Gastroesophageal sphincter (tissue), 4 donors: Measurements from ENCODE around the gene MAP2K6. TPM values are rescaled to one million over a fixed set of nuclear protein-coding genes. Genes with fewer than 3 reads are reported as not detected.

Source experiments
- ATAC-seq: fragments of 150-250 bp; one replicate; pipeline ENCODE4 v1.9.1; 2016; ENCODE audit warnings: mild to moderate bottlenecking, moderate library complexity
- H3K27ac ChIP-seq, 4 donors: fragments of 200-600 bp; sonication (generic) in 3 of 4; 1 replicate in 3 of 4; 2 replicates in 1 of 4; pipeline ENCODE4 v1.5.1; 2016 to 2019
- H3K27me3 ChIP-seq: fragments of 200-600 bp; sonication (generic); one replicate; pipeline ENCODE4 v1.5.1; 2019
- H3K36me3 ChIP-seq, 2 donors: fragments of 200-600 bp; sonication (generic); one replicate each; pipeline ENCODE4 v1.5.1; 2019; ENCODE audit warnings: control low read depth in 1 of 2
- H3K4me1 ChIP-seq, 3 donors: fragments of 200-600 bp; sonication (generic); 1 replicate in 2 of 3; 2 replicates in 1 of 3; pipeline ENCODE4 v1.5.1; 2016 to 2019; ENCODE audit warnings: control low read depth in 2 of 3
- H3K4me3 ChIP-seq, 2 donors: fragments of 200-600 bp; sonication (generic); one replicate each; pipeline ENCODE4 v1.5.1; 2019; ENCODE audit warnings: mild to moderate bottlenecking in 1 of 2, moderate library complexity in 1 of 2
- H3K9me3 ChIP-seq, 3 donors: fragments of 200-600 bp; sonication (generic); one replicate each; pipeline ENCODE4 v1.5.1; 2017 to 2019; ENCODE audit warnings: control low read depth in 2 of 3
- CTCF ChIP-seq, 4 experiments: fragments of 200-600 bp in 2 of 4; fragments of 450-650 bp in 2 of 4; sonication (generic) in 1 of 4; IDR thresholded peaks; one replicate each; pipeline ENCODE4 v1.5.1; 2017 to 2019; ENCODE audit warnings: antibody characterized with exemption in 4 of 4, mild to moderate bottlenecking in 2 of 4, moderate library complexity in 2 of 4
- EP300 ChIP-seq: sonication (generic); formaldehyde crosslinking; IDR thresholded peaks from one replicate; pipeline ENCODE4 v1.6.1; 2017; ENCODE audit warnings: antibody characterized with exemption, mild to moderate bottlenecking
- POLR2A ChIP-seq, 2 donors: fragments of 450-650 bp; IDR thresholded peaks; one replicate each; pipeline ENCODE4 v1.6.1; 2017; ENCODE audit warnings: antibody characterized with exemption in 2 of 2, mild to moderate bottlenecking in 2 of 2, moderate library complexity in 1 of 2
- POLR2AphosphoS5 ChIP-seq: sonication (generic); formaldehyde crosslinking; IDR thresholded peaks from one replicate; pipeline ENCODE4 v1.6.1; 2017; ENCODE audit warnings: antibody characterized with exemption
- WGBS, 2 donors: methylation state at CpG; one replicate each; pipeline ENCODE4 v1.1.5; 2018; ENCODE audit warnings: low coverage in 1 of 2; 5-methylcytosine and 5-hydroxymethylcytosine counted together
- total RNA-seq, 4 donors: library from RNA; depleted of rRNA; stranded (reverse); fragments of >200 nt; gene quantifications; one replicate each; pipeline ENCODE4 v1.1.0, GENCODE V29; 2016

MAP2K6 gene
- total RNA-seq, 4 donors from 2014 or later: 0.69 to 8.7 (median 2.4) TPM

- Histone ChIP-seq H3K4me1 (peaks cover 0 to 10% (median 8%) of the 10 kb centered on the region in 3 donors), H3K27ac (no peak overlapping the region), H3K9me3 (no peaks in the 10 kb centered on the region), H3K27me3 (no peaks in the 10 kb centered on the region), H3K36me3 (no peaks in the 10 kb centered on the region), H3K4me3 (no peak overlapping the region)
- TF ChIP-seq CTCF (IDR thresholded peaks at IDR 0.05) (no peak), POLR2A (IDR thresholded peaks at IDR 0.05) (no peak), POLR2AphosphoS5 (no peak), EP300 (no peak)
- 85 to 89% methylated on average over 5 of the region's 5 CpGs for WGBS, 2 donors
- no peak for ATAC-seq
Observed at GRCh38 chr17:69579961-69580677, 165.6 kb downstream of the MAP2K6 start.

- no peaks in the 10 kb centered on the region for H3K27me3 ChIP-seq
- no peak overlapping the region for H3K27ac ChIP-seq
- 57 to 63% methylated on average over 13 to 14 of the region's 18 CpGs for WGBS, 2 donors
- no peaks in the 10 kb centered on the region for H3K4me1 ChIP-seq
- TF ChIP-seq POLR2A (IDR thresholded peaks at IDR 0.05) (no peak), EP300 (no peak), CTCF (IDR thresholded peaks at IDR 0.05) (no peak), POLR2AphosphoS5 (no peak)
- no peak for ATAC-seq
- H3K36me3 ChIP-seq: no peaks in the 10 kb centered on the region
- H3K9me3 ChIP-seq: no peaks in the 10 kb centered on the region
- no peak overlapping the region for H3K4me3 ChIP-seq
Observed at GRCh38 chr17:69581061-69581961, 166.8 kb downstream of the MAP2K6 start.

- H3K27me3 ChIP-seq: no peaks in the 10 kb centered on the region
- ATAC-seq: no peak
- no peak overlapping the region for H3K4me3 ChIP-seq
- H3K9me3 ChIP-seq: no peaks in the 10 kb centered on the region
- 71 to 72% methylated on average over 2 of the region's 2 CpGs for WGBS, 2 donors
- TF ChIP-seq CTCF (IDR thresholded peaks at IDR 0.05) (no peak), EP300 (no peak), POLR2AphosphoS5 (no peak), POLR2A (IDR thresholded peaks at IDR 0.05) (no peak)
- H3K27ac ChIP-seq: no peak overlapping the region
- H3K4me1 ChIP-seq: no peaks in the 10 kb centered on the region
- no peaks in the 10 kb centered on the region for H3K36me3 ChIP-seq
Observed at GRCh38 chr17:69588316-69588715, 173.8 kb downstream of the MAP2K6 start.

- no peak for ATAC-seq
- 43 to 46% methylated on average over 5 of the region's 5 CpGs for WGBS, 2 donors
- Histone ChIP-seq H3K27ac (no peak overlapping the region), H3K4me3 (no peak overlapping the region), H3K4me1 (no peaks in the 10 kb centered on the region), H3K27me3 (no peaks in the 10 kb centered on the region), H3K36me3 (no peaks in the 10 kb centered on the region), H3K9me3 (no peaks in the 10 kb centered on the region)
- no peak for TF ChIP-seq POLR2AphosphoS5
- TF ChIP-seq EP300: no peak
- TF ChIP-seq POLR2A (IDR thresholded peaks at IDR 0.05): no peak
- TF ChIP-seq CTCF (IDR thresholded peaks at IDR 0.05): no peak
Observed at GRCh38 chr17:69588827-69589239, 174.3 kb downstream of the MAP2K6 start.
